ENCODE data around the gene WDR46. TPM values are rescaled to one million over a fixed set of nuclear protein-coding genes. Genes with fewer than 3 reads are reported as not detected.

The WDR46 gene
- total and polyA plus RNA-seq, 5 donors, result 15.5 to 31.1 (median 17.2) TPM

- 95% methylated on average over 4 of the region's 4 CpGs for WGBS
- intact Hi-C loops (cut with DNase I), result no loop called here
- ATAC-seq, result no peak
- Histone ChIP-seq H3K9me3 (ENCODE audit: control insufficient read depth, low read length) (no peaks in the 10 kb centered on the region), H3K27ac (ENCODE audit: low read length) (no peak overlapping the region), H3K4me1 (ENCODE audit: control insufficient read depth, insufficient read depth, low read length) (peaks cover 4% of the 10 kb centered on the region), H3K4me3 (ENCODE audit: low read length) (no peak overlapping the region), H3K27me3 (ENCODE audit: control insufficient read depth, insufficient read depth) (no peaks in the 10 kb centered on the region)
- DNase-seq, result no peak
These were observed 34.4 kb downstream of the WDR46 start for GRCh38 chr6:33254591-33254990.

GRCh38 chr6:33252759-33253158 lies 36.3 kb downstream of the WDR46 start:
- Histone ChIP-seq H3K4me1 (ENCODE audit: control insufficient read depth, insufficient read depth, low read length) (peaks cover 4% of the 10 kb centered on the region), H3K27ac (ENCODE audit: low read length) (no peak overlapping the region), H3K9me3 (ENCODE audit: control insufficient read depth, low read length) (no peaks in the 10 kb centered on the region), H3K4me3 (ENCODE audit: low read length) (no peak overlapping the region), H3K27me3 (ENCODE audit: control insufficient read depth, insufficient read depth) (no peaks in the 10 kb centered on the region)
- intact Hi-C loops (cut with DNase I), result no loop called here
- ATAC-seq, result no peak
- no peak for DNase-seq

- DNase-seq (no peak), ATAC-seq (no peak)
- Histone ChIP-seq H3K4me3 (ENCODE audit: low read length) (no peak overlapping the region), H3K27ac (ENCODE audit: low read length) (no peak overlapping the region), H3K27me3 (ENCODE audit: control insufficient read depth, insufficient read depth) (no peaks in the 10 kb centered on the region), H3K4me1 (ENCODE audit: control insufficient read depth, insufficient read depth, low read length) (peaks cover 4% of the 10 kb centered on the region), H3K9me3 (ENCODE audit: control insufficient read depth, low read length) (no peaks in the 10 kb centered on the region)
- 84% methylated on average over 6 of the region's 6 CpGs for WGBS
- intact Hi-C loops (cut with DNase I), result no loop called here
These were observed 37.5 kb downstream of the WDR46 start for GRCh38 chr6:33251395-33252012.

- H3K27ac ChIP-seq (ENCODE audit: low read length), result no peak overlapping the region
- DNase-seq (no peak), ATAC-seq (no peak)
- no peaks in the 10 kb centered on the region for H3K9me3 ChIP-seq (ENCODE audit: control insufficient read depth, low read length)
- H3K4me1 ChIP-seq (ENCODE audit: control insufficient read depth, insufficient read depth, low read length), result peaks cover 4% of the 10 kb centered on the region
- no peak overlapping the region for H3K4me3 ChIP-seq (ENCODE audit: low read length)
- intact Hi-C loops (cut with DNase I), result no loop called here
- no peaks in the 10 kb centered on the region for H3K27me3 ChIP-seq (ENCODE audit: control insufficient read depth, insufficient read depth)
- 91% methylated on average over 13 of the region's 13 CpGs for WGBS
These were observed 38.3 kb downstream of the WDR46 start for GRCh38 chr6:33250731-33251130.

GRCh38 chr6:33249732-33250630 lies 39.1 kb downstream of the WDR46 start:
- H3K4me1 ChIP-seq (ENCODE audit: control insufficient read depth, insufficient read depth, low read length), result peaks cover 4% of the 10 kb centered on the region
- peak in 1 of 2 donors; percentile 4 for ATAC-seq
- peak; percentile 35 to 63 (median 57) for DNase-seq
- H3K27me3 ChIP-seq (ENCODE audit: control insufficient read depth, insufficient read depth), result no peaks in the 10 kb centered on the region
- H3K9me3 ChIP-seq (ENCODE audit: control insufficient read depth, low read length), result no peaks in the 10 kb centered on the region
- intact Hi-C loops (cut with DNase I), result loop anchor here (5.0 to 10.0 kb wide), 5 partner anchors 75 to 233 kb away; no protein-coding TSS in a partner anchor
- H3K27ac ChIP-seq (ENCODE audit: low read length), result peak overlapping the region; percentile 91
- H3K4me3 ChIP-seq (ENCODE audit: low read length), result peak overlapping the region; percentile 34
- whole genome bisulfite sequencing, result 13% methylated on average over 15 of the region's 15 CpGs

- under 1% methylated on average over 58 of the region's 58 CpGs for WGBS
- peak; percentile 97 for ATAC-seq
- Histone ChIP-seq H3K4me1 (ENCODE audit: control insufficient read depth, insufficient read depth, low read length) (peaks cover 4% of the 10 kb centered on the region), H3K27ac (ENCODE audit: low read length) (peak overlapping the region; percentile 94), H3K27me3 (ENCODE audit: control insufficient read depth, insufficient read depth) (no peaks in the 10 kb centered on the region), H3K4me3 (ENCODE audit: low read length) (peak overlapping the region; percentile 47), H3K9me3 (ENCODE audit: control insufficient read depth, low read length) (no peaks in the 10 kb centered on the region)
- peak; percentile 98 to 99 (median 99) for DNase-seq
- intact Hi-C loops (cut with DNase I), result loop anchor here (1.0 to 10.0 kb wide), 6 partner anchors 74 to 232 kb away; no protein-coding TSS in a partner anchor
These were observed 39.9 kb downstream of the WDR46 start for GRCh38 chr6:33248932-33249731.

- Histone ChIP-seq H3K27ac (ENCODE audit: low read length) (peak overlapping the region; percentile 94), H3K9me3 (ENCODE audit: control insufficient read depth, low read length) (no peaks in the 10 kb centered on the region), H3K4me1 (ENCODE audit: control insufficient read depth, insufficient read depth, low read length) (peaks cover 4% of the 10 kb centered on the region), H3K4me3 (ENCODE audit: low read length) (peak overlapping the region; percentile 47), H3K27me3 (ENCODE audit: control insufficient read depth, insufficient read depth) (no peaks in the 10 kb centered on the region)
- ATAC-seq (peak; percentile 4 to 13), DNase-seq (no peak)
- intact Hi-C loops (cut with DNase I), result loop anchor here (1.0 to 10.0 kb wide), 6 partner anchors 74 to 231 kb away; no protein-coding TSS in a partner anchor
- under 1% methylated on average over 18 of the region's 18 CpGs for WGBS
These were observed 40.5 kb downstream of the WDR46 start for GRCh38 chr6:33248643-33248931.

GRCh38 chr6:33247977-33248642 lies 40.9 kb downstream of the WDR46 start:
- peak; percentile 85 to 96 (median 94) for DNase-seq
- intact Hi-C loops (cut with DNase I), result loop anchor here (1.0 to 10.0 kb wide), 6 partner anchors 73 to 231 kb away; no protein-coding TSS in a partner anchor
- Histone ChIP-seq H3K27ac (ENCODE audit: low read length) (peak overlapping the region; percentile 94), H3K4me1 (ENCODE audit: control insufficient read depth, insufficient read depth, low read length) (peaks cover 4% of the 10 kb centered on the region), H3K27me3 (ENCODE audit: control insufficient read depth, insufficient read depth) (no peaks in the 10 kb centered on the region), H3K4me3 (ENCODE audit: low read length) (peak overlapping the region; percentile 47), H3K9me3 (ENCODE audit: control insufficient read depth, low read length) (no peaks in the 10 kb centered on the region)
- WGBS, result 2% methylated on average over 28 of the region's 28 CpGs
- ATAC-seq, result peak; percentile 61 to 76

- DNase-seq (no peak), ATAC-seq (no peak)
- H3K4me1 ChIP-seq (ENCODE audit: control insufficient read depth, insufficient read depth, low read length), result no peaks in the 10 kb centered on the region
- no peak overlapping the region for H3K27ac ChIP-seq (ENCODE audit: low read length)
- WGBS, result 30% methylated on average over 1 of the region's 1 CpG
- intact Hi-C loops (cut with DNase I), result loop anchor here in 3 of 4 donors (5.0 to 10.0 kb wide), 3 partner anchors 69 to 119 kb away; no protein-coding TSS in a partner anchor
- no peaks in the 10 kb centered on the region for H3K9me3 ChIP-seq (ENCODE audit: control insufficient read depth, low read length)
- H3K4me3 ChIP-seq (ENCODE audit: low read length), result no peak overlapping the region
- H3K27me3 ChIP-seq (ENCODE audit: control insufficient read depth, insufficient read depth), result no peaks in the 10 kb centered on the region
These were observed 45.6 kb downstream of the WDR46 start for GRCh38 chr6:33243476-33243875.

- H3K9me3 ChIP-seq (ENCODE audit: control insufficient read depth, low read length), result no peaks in the 10 kb centered on the region
- 59% methylated on average over 3 of the region's 3 CpGs for WGBS
- H3K27me3 ChIP-seq (ENCODE audit: control insufficient read depth, insufficient read depth), result no peaks in the 10 kb centered on the region
- no peak overlapping the region for H3K4me3 ChIP-seq (ENCODE audit: low read length)
- ATAC-seq, result no peak
- intact Hi-C loops (cut with DNase I), result loop anchor here in 3 of 4 donors (5.0 to 10.0 kb wide), 3 partner anchors 67 to 117 kb away; no protein-coding TSS in a partner anchor
- DNase-seq, result no peak
- no peaks in the 10 kb centered on the region for H3K4me1 ChIP-seq (ENCODE audit: control insufficient read depth, insufficient read depth, low read length)
- no peak overlapping the region for H3K27ac ChIP-seq (ENCODE audit: low read length)
These were observed 47.1 kb downstream of the WDR46 start for GRCh38 chr6:33241968-33242367.
